Measurements from ENCODE around the gene OR5AC2.

DNA sequence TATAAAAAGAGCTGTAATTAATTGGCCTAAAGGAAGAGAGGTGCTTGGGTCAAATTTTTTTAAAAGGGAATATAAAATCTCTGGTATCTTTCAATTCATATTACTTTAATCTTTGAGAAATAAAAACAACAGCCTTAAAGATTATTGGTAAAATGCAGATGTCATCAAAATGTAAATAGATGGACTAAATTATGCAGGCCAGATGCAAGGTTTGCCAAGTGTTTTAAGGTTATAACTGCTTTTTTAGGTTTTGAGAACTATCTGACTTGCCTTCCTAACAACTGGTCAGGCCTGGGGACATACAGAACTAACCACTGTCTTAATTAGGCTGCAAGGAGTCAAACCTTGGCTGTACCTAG is 23.6 kb downstream of the OR5AC2 start:
- TF ChIP-seq, protein P1, sequence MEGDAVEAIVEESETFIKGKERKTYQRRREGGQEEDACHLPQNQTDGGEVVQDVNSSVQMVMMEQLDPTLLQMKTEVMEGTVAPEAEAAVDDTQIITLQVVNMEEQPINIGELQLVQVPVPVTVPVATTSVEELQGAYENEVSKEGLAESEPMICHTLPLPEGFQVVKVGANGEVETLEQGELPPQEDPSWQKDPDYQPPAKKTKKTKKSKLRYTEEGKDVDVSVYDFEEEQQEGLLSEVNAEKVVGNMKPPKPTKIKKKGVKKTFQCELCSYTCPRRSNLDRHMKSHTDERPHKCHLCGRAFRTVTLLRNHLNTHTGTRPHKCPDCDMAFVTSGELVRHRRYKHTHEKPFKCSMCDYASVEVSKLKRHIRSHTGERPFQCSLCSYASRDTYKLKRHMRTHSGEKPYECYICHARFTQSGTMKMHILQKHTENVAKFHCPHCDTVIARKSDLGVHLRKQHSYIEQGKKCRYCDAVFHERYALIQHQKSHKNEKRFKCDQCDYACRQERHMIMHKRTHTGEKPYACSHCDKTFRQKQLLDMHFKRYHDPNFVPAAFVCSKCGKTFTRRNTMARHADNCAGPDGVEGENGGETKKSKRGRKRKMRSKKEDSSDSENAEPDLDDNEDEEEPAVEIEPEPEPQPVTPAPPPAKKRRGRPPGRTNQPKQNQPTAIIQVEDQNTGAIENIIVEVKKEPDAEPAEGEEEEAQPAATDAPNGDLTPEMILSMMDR (conservative IDR thresholded peaks at IDR 0.05) = no peak
- TF ChIP-seq EZH2 (IDR thresholded peaks at IDR 0.05; ENCODE audit: low read depth) = no peak

Measured in PC-9 (cell line).